SK-N-SH (cell line): ENCODE results near the gene ATF6. TPM values are rescaled to one million over a fixed set of nuclear protein-coding genes. Genes with fewer than 3 reads are reported as not detected.
A peak's percentile ranks its signal among the peaks of the same experiment; 100 is the strongest.

Source experiments
- CTCF ChIA-PET: fragments of 300-600, 350-600 bp; formaldehyde crosslinking; extraction: SDS; loops from one replicate; lab custom pipeline; 2021; lab: Yijun Ruan, JAX
- POLR2A ChIA-PET: fragments of 350-600 bp; sonication (Branson Sonifier 250); formaldehyde crosslinking; extraction: SDS; loops from one replicate; lab custom pipeline; 2020; ENCODE audit warnings: antibody characterized with exemption, inconsistent platforms; lab: Yijun Ruan, JAX
- DNase-seq: peaks from one replicate; pipeline ENCODE4 v3.0.0; 2012
- H2AFZ ChIP-seq: fragments of 200-600 bp; sonication (generic); 2 replicates; pipeline ENCODE4 v1.8.1; 2016; ENCODE audit warnings: antibody characterized with exemption, mild to moderate bottlenecking, low read depth
- H3F3A ChIP-seq: fragments of 200-600 bp; sonication (generic); replicated peaks from 2 replicates; pipeline ENCODE3; 2016; ENCODE audit warnings: antibody characterized with exemption, mild to moderate bottlenecking; ENCODE audit not compliant: insufficient read depth
- H3K27ac ChIP-seq, 2 experiments: fragments of 200-500 bp in 1 of 2; fragments of 200-600 bp in 1 of 2; sonication (Bioruptor generic) in 1 of 2; sonication (generic), shearing (Covaris generic) in 1 of 2; 2 replicates each; pipeline versions ENCODE4 v1.5.1 to v1.6.1; 2014 to 2016; ENCODE audit warnings: low read depth in 2 of 2, inconsistent platforms in 1 of 2, low read length in 1 of 2, mild to moderate bottlenecking in 1 of 2, mixed read lengths in 1 of 2
- H3K27me3 ChIP-seq: fragments of 200-600 bp; sonication (generic), shearing (Covaris generic); 2 replicates; pipeline ENCODE4 v1.6.1; 2016; ENCODE audit warnings: mixed run types; ENCODE audit not compliant: insufficient read depth
- H3K36me3 ChIP-seq, 2 experiments: fragments of 200-500 bp in 1 of 2; fragments of 200-600 bp in 1 of 2; sonication (Bioruptor generic) in 1 of 2; sonication (generic) in 1 of 2; replicated peaks in 1 of 2; 2 replicates each; pipeline versions ENCODE3 to v1.5.1; 2014 to 2016; ENCODE audit warnings: low read length in 1 of 2, mild to moderate bottlenecking in 1 of 2; ENCODE audit not compliant: insufficient read depth in 2 of 2, control insufficient read depth in 1 of 2
- H3K4me1 ChIP-seq, 2 experiments: fragments of 200-500 bp in 1 of 2; fragments of 200-600 bp in 1 of 2; sonication (Bioruptor generic) in 1 of 2; sonication (generic), shearing (Covaris generic) in 1 of 2; 2 replicates each; pipeline versions ENCODE4 v1.5.1 to v1.6.1; 2014 to 2016; ENCODE audit warnings: low read depth in 1 of 2, low read length in 1 of 2, mixed run types in 1 of 2; ENCODE audit not compliant: insufficient read depth in 2 of 2, control insufficient read depth in 1 of 2
- H3K4me2 ChIP-seq: fragments of 200-600 bp; sonication (generic), shearing (Covaris generic); 2 replicates; pipeline ENCODE4 v1.6.1; 2017; ENCODE audit warnings: mixed run types
- H3K4me3 ChIP-seq, 2 experiments: fragments of 200-500 bp in 1 of 2; fragments of 200-600 bp in 1 of 2; sonication (Bioruptor generic) in 1 of 2; sonication (generic), shearing (Covaris generic) in 1 of 2; 2 replicates each; pipeline versions ENCODE4 v1.5.1 to v1.8.1; 2014 to 2016; ENCODE audit warnings: low read depth in 2 of 2, inconsistent platforms in 1 of 2, low read length in 1 of 2, mild to moderate bottlenecking in 1 of 2, mixed read lengths in 1 of 2, moderate library complexity in 1 of 2
- H3K79me2 ChIP-seq: fragments of 200-600 bp; sonication (generic); 2 replicates; pipeline ENCODE4 v1.8.1; 2017; ENCODE audit warnings: mild to moderate bottlenecking; ENCODE audit not compliant: insufficient read depth
- H3K9ac ChIP-seq: fragments of 200-600 bp; sonication (generic); 2 replicates; pipeline ENCODE4 v1.6.1; 2017; ENCODE audit warnings: mixed run types
- H3K9me2 ChIP-seq: fragments of 200-600 bp; sonication (generic); 2 replicates; pipeline ENCODE4 v1.6.1; 2017; ENCODE audit warnings: mixed run types
- H3K9me3 ChIP-seq: fragments of 200-600 bp; sonication (generic); 2 replicates; pipeline ENCODE4 v1.6.1; 2017; ENCODE audit warnings: mixed run types, mild to moderate bottlenecking, moderate library complexity
- H4K20me1 ChIP-seq: fragments of 200-600 bp; sonication (generic); 2 replicates; pipeline ENCODE4 v1.6.1; 2017; ENCODE audit warnings: mild to moderate bottlenecking, mixed run types; ENCODE audit not compliant: insufficient read depth
- FOXM1 ChIP-seq: IDR thresholded peaks from 2 replicates; pipeline ENCODE4 v1.4.0; 2012; ENCODE audit warnings: low read depth, mild to moderate bottlenecking
- GABPA ChIP-seq: IDR thresholded peaks from 2 replicates; pipeline ENCODE4 v1.4.0; 2012; ENCODE audit warnings: low read depth, mild to moderate bottlenecking
- JUND ChIP-seq: IDR thresholded peaks from 2 replicates; pipeline ENCODE4 v1.4.0; 2012
- TAF1 ChIP-seq: IDR thresholded peaks from 2 replicates; pipeline ENCODE4 v1.6.1; 2012; ENCODE audit warnings: low read depth, mild to moderate bottlenecking, low read length, moderate library complexity, borderline replicate concordance
- TEAD4 ChIP-seq: IDR thresholded peaks from 2 replicates; pipeline ENCODE4 v1.4.0; 2012; ENCODE audit warnings: mild to moderate bottlenecking, borderline replicate concordance; ENCODE audit not compliant: insufficient read depth
- USF1 ChIP-seq: IDR thresholded peaks from 2 replicates; pipeline ENCODE4 v1.4.0; 2012; ENCODE audit warnings: low read depth, borderline replicate concordance
- WGBS: methylation state at CpG from one replicate; pipeline ENCODE4 v1.1.6; 2017; ENCODE audit warnings: low lambda C conversion rate; 5-methylcytosine and 5-hydroxymethylcytosine counted together
- polyA plus RNA-seq, 3 experiments: library from polyadenylated mRNA; depleted of rRNA; stranded (reverse); fragments of >200 nt; gene quantifications; 2 replicates each; pipeline ENCODE4 v1.2.3, GENCODE V29; 2012
- TF ChIP-seq, protein P1 (sequence below): fragments of 200-600 bp; sonication (generic); IDR thresholded peaks from 2 replicates; pipeline ENCODE4 v1.6.1; 2017; ENCODE audit warnings: antibody characterized with exemption, mild to moderate bottlenecking, moderate library complexity

ATF6 gene
- polyA plus RNA-seq, 1 of the 3 experiments (the other 2 are of a cell fraction), result 8.8 TPM

GRCh38 chr1:161781995-161782394 is 15.9 kb downstream of the ATF6 start (continued):
- no peak for TF ChIP-seq TAF1

DNA sequence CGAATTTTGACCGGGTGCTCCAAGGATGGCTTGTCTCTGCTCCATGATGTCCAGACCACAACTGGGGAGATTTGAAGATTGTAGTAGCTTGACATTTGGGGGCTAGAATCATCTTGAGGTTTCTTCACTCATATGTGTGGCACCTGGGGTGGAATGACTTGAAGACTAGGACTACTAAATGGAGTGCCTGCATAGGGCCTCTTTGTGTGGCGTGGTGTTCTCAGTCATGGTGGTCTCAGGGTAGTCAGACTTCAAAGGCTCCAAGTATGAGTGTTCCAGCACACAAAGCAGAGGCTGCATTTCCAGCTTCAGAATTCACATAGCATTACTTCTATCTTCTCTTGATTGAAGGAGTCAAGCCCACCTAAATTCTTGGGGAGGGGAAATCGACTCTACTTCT is 16.8 kb downstream of the ATF6 start:
- peaks cover 20% of the 10 kb centered on the region for H3F3A ChIP-seq
- H3K9me3 ChIP-seq, result no peaks in the 10 kb centered on the region
- CTCF ChIA-PET, result interaction anchor here (1.4 to 4.2 kb wide), 2 partner anchors 252 to 254 kb away, joined by 3 to 17 read pairs; no protein-coding TSS in a partner anchor
- H2AFZ ChIP-seq, result no peak overlapping the region
- peaks cover 41 to 54% of the 10 kb centered on the region in 2 experiments for H3K36me3 ChIP-seq
- TF ChIP-seq, protein P1, sequence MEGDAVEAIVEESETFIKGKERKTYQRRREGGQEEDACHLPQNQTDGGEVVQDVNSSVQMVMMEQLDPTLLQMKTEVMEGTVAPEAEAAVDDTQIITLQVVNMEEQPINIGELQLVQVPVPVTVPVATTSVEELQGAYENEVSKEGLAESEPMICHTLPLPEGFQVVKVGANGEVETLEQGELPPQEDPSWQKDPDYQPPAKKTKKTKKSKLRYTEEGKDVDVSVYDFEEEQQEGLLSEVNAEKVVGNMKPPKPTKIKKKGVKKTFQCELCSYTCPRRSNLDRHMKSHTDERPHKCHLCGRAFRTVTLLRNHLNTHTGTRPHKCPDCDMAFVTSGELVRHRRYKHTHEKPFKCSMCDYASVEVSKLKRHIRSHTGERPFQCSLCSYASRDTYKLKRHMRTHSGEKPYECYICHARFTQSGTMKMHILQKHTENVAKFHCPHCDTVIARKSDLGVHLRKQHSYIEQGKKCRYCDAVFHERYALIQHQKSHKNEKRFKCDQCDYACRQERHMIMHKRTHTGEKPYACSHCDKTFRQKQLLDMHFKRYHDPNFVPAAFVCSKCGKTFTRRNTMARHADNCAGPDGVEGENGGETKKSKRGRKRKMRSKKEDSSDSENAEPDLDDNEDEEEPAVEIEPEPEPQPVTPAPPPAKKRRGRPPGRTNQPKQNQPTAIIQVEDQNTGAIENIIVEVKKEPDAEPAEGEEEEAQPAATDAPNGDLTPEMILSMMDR, result no peak
- TF ChIP-seq USF1, result no peak
- TF ChIP-seq FOXM1, result no peak
- TF ChIP-seq GABPA, result no peak
- no peak overlapping the region for H3K27ac ChIP-seq
- 89% methylated on average over 4 of the region's 4 CpGs for WGBS
- DNase-seq, result no peak
- POLR2A ChIA-PET, result no interaction called here
- H3K9ac ChIP-seq, result no peak overlapping the region
- no peaks in the 10 kb centered on the region for H4K20me1 ChIP-seq
- H3K4me1 ChIP-seq, result peaks cover 0 to 11% of the 10 kb centered on the region in 2 experiments; a peak in 3 of 4 replicates
- no peak overlapping the region for H3K4me2 ChIP-seq
- H3K27me3 ChIP-seq, result no peaks in the 10 kb centered on the region
- H3K9me2 ChIP-seq, result no peaks in the 10 kb centered on the region
- H3K4me3 ChIP-seq, result no peak overlapping the region
- H3K79me2 ChIP-seq, result peaks cover 6% of the 10 kb centered on the region; the same call in 1 of the 2 replicates

DNA sequence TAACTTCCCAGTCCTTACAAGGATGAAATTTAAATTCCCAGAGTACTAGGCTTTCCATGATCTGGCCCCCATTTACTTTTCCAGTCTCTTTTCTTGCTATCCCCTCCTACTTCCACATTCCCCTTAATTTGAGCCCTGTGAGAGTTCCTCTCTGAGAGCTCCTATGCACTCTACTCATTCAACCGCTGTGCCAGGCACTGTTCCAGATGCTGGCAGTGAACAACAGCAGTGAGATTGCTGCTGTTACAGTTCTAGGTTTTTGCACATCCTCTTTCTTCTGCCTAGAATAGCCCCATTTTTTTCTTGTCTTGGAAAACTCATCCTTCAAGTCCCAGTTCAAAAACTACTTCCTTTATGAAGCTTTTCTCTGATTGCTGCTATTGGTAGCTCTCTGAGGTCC is 18.8 kb downstream of the ATF6 start:
- Histone ChIP-seq H2AFZ (no peak overlapping the region), H3K79me2 (peaks cover 6% of the 10 kb centered on the region; the same call in 1 of the 2 replicates), H3K4me1 (peaks cover 0 to 11% of the 10 kb centered on the region in 2 experiments; a peak in 2 of 4 replicates), H4K20me1 (no peaks in the 10 kb centered on the region), H3K9me3 (no peaks in the 10 kb centered on the region), H3K36me3 (peaks cover 58 to 66% of the 10 kb centered on the region in 2 experiments), H3K4me2 (no peak overlapping the region), H3F3A (peaks cover 7% of the 10 kb centered on the region), H3K27me3 (no peaks in the 10 kb centered on the region), H3K9me2 (no peaks in the 10 kb centered on the region), H3K4me3 (no peak overlapping the region), H3K27ac (no peak overlapping the region), H3K9ac (no peak overlapping the region)
- 100% methylated on average over 1 of the region's 1 CpG for WGBS
- POLR2A ChIA-PET, result no interaction called here
- no peak for DNase-seq
- TF ChIP-seq JUND, result no peak
- CTCF ChIA-PET, result interaction anchor here (1.4 to 4.2 kb wide), 4 partner anchors 8 to 252 kb away, joined by 3 to 17 read pairs (median 7); no protein-coding TSS in a partner anchor

DNA sequence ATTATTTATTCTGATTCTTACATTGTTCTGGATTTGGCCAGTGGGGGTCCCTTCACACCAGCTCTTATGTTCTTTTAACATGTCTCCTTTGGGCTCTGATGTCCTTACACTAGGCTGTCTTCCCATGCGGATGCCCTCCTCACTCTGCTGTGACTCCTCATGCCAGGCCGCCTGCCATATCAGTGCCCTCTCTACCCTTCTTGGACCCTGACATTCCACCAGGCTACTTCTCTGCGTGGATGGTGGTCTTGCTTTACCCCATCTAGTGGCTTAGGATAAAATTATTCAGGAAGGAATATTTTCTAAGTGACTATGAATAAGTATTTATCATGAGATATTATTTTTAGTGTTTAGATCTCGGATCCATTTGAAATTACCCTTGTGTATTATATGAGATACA is 21.2 kb downstream of the ATF6 start:
- Histone ChIP-seq H4K20me1 (no peaks in the 10 kb centered on the region), H3K36me3 (peaks cover 54 to 69% of the 10 kb centered on the region in 2 experiments), H3K4me3 (no peak overlapping the region), H3K27me3 (no peaks in the 10 kb centered on the region), H3K4me2 (no peak overlapping the region), H3K9me2 (no peaks in the 10 kb centered on the region)
- peak; percentile 12 for DNase-seq
- TF ChIP-seq, protein P1, result peak; percentile 47
- no peak for TF ChIP-seq TEAD4
- TF ChIP-seq, all 33 proteins: peak for 1
- CTCF ChIA-PET, result interaction anchor here (1.0 kb wide), 1 partner anchor 250 kb away, joined by 4 read pairs; no protein-coding TSS in a partner anchor
- Histone ChIP-seq H3F3A (peaks cover 7% of the 10 kb centered on the region), H3K9me3 (no peaks in the 10 kb centered on the region), H3K4me1 (peaks cover 0 to 2% of the 10 kb centered on the region in 2 experiments; a peak in 2 of 4 replicates), H3K79me2 (no peaks in the 10 kb centered on the region; the same call in 1 of the 2 replicates), H2AFZ (no peak overlapping the region), H3K9ac (no peak overlapping the region), H3K27ac (no peak overlapping the region)
- WGBS, result 85% methylated on average over 4 of the region's 4 CpGs
- POLR2A ChIA-PET, result no interaction called here
